ENCODE data around the gene SRPX. TPM values are rescaled to one million over a fixed set of nuclear protein-coding genes. Genes with fewer than 3 reads are reported as not detected.

Gene SRPX
- total RNA-seq, 2 experiments from 2014 or later, result not detected

DNA sequence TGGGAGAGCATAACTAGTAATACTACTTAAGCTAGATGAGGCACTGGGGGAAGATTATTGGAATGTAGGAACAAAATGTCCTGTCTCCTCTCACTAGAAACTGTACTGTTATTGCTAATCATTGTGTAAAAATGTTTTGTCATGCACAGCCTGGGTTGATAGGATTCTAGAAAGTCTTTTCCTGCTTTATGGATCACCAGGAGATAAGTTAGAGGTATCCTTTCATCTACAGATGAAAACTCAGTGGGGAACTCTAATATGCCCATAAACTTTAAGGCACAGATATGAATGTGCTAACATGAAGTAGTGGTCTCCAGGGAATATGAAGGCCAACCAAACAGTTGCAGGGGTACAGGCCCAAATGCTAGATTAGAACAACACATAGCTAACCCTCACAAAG lies 57.5 kb downstream of the SRPX start:
- Mint-ChIP-seq H3K4me1 (no peaks in the 10 kb centered on the region), H3K27ac (no peak overlapping the region), H3K9me3 (ENCODE audit: low read depth) (no peaks in the 10 kb centered on the region), H3K36me3 (ENCODE audit: low read depth) (no peaks in the 10 kb centered on the region), H3K4me3 (no peak overlapping the region), H3K27me3 (peaks cover 2% of the 10 kb centered on the region)
- ChIA-PET POLR2A (no interaction called here), CTCF (no interaction called here)
- DNase-seq (no peak), ATAC-seq (no peak)
- intact Hi-C loops (cut with DNase I, micrococcal nuclease), result no loop called here

DNA sequence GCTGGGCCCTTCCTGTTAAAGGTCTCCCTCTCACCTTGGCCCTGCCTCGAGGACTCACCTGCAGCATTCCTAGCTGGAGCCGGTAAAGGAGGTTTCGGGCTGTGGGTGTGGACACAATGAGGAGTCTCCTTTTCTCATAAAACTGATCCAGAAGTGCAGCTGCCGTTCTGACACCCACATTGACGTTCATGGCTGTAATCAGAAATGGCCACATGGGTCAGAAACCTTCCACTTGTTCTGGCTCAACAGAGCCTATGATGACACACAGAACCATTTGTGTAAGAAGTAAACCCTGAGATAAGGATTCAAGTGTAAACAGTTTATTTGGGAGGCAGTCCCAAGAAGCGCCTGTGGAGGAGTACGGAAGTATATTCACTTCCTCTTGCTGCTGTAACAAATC lies 63.8 kb downstream of the SRPX start:
- ATAC-seq, result no peak
- Mint-ChIP-seq H3K4me3 (no peak overlapping the region), H3K9me3 (ENCODE audit: low read depth) (no peaks in the 10 kb centered on the region), H3K4me1 (no peaks in the 10 kb centered on the region), H3K36me3 (ENCODE audit: low read depth) (no peaks in the 10 kb centered on the region), H3K27ac (no peak overlapping the region), H3K27me3 (peaks cover 2% of the 10 kb centered on the region)
- no peak for DNase-seq
- intact Hi-C loops (cut with DNase I, micrococcal nuclease), result no loop called here
- CTCF ChIA-PET, result no interaction called here
- POLR2A ChIA-PET, result no interaction called here

DNA sequence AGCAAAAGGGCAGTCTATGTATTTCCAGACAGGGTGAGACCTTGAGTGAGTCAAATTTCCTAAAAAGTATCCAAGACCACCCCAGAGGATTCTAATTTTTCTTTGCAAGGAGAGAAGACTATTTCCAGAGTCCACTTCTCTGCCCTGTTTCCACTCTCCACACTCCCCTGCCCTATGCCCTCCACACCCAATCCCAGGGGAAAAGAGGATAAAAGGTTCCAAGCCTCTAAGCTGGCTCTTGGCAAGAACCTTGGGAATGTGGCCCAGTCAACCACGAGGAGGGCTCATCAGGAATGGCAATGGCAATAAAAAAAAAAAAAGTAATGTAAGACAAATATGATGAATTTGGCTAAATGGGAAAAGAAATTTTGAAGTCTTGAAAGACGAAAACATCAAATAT lies 65.9 kb downstream of the SRPX start:
- Mint-ChIP-seq H3K9me3 (ENCODE audit: low read depth) (no peaks in the 10 kb centered on the region), H3K4me3 (no peak overlapping the region), H3K27me3 (peaks cover 4% of the 10 kb centered on the region), H3K36me3 (ENCODE audit: low read depth) (no peaks in the 10 kb centered on the region), H3K4me1 (no peaks in the 10 kb centered on the region), H3K27ac (no peak overlapping the region)
- ChIA-PET CTCF (no interaction called here), POLR2A (no interaction called here)
- no peak for ATAC-seq
- no peak for DNase-seq
- intact Hi-C loops (cut with DNase I, micrococcal nuclease), result no loop called here

DNA sequence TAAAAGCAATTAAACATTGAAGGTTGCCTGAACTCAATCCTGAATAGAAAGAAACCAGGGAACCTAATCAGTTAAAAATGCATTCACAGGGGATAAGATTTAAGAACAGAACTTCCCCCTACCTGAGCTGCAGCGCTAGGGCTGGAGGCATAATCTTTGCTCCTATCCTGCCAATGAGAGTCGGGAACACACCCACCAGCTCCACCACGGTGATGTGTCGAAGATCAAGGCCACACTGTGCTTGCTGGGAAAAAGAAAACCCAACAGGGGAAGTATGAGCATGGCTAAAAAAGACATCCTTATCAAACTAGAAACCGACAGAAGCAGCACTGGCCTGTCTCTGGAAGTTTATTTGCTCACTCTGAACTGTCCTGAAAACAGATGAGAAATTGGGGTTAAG lies 66.3 kb downstream of the SRPX start:
- no peaks in the 10 kb centered on the region for H3K9me3 Mint-ChIP-seq (ENCODE audit: low read depth)
- no peak overlapping the region for H3K27ac Mint-ChIP-seq
- no peaks in the 10 kb centered on the region for H3K4me1 Mint-ChIP-seq
- H3K27me3 Mint-ChIP-seq, result peaks cover 4% of the 10 kb centered on the region
- ChIA-PET CTCF (no interaction called here), POLR2A (no interaction called here)
- no peak overlapping the region for H3K4me3 Mint-ChIP-seq
- DNase-seq, result no peak
- intact Hi-C loops (cut with DNase I, micrococcal nuclease), result no loop called here
- no peak for ATAC-seq
- no peaks in the 10 kb centered on the region for H3K36me3 Mint-ChIP-seq (ENCODE audit: low read depth)

DNA sequence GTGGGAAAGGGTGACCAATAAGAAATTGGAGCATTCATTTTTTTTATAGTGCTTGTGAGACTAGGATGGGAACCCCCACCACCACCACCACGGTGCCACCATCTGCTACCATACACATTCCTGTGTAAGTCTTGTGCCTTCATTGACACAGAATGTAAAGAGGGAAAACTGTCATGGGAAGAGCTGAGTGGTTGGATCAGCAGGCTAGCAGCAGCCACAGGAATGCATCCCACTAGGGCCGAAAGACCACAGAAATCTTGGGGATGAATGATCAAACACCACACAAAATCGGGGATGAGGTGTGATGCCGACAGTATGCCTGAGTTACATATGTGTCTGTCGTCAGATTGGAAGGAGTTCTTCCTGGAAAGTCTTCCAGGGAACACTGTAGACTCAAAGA lies 69.2 kb downstream of the SRPX start:
- ATAC-seq (no peak), DNase-seq (no peak)
- no peaks in the 10 kb centered on the region for H3K9me3 Mint-ChIP-seq (ENCODE audit: low read depth)
- no peak overlapping the region for H3K4me3 Mint-ChIP-seq
- intact Hi-C loops (cut with DNase I, micrococcal nuclease), result no loop called here
- peaks cover 4% of the 10 kb centered on the region for H3K27me3 Mint-ChIP-seq
- ChIA-PET POLR2A (no interaction called here), CTCF (no interaction called here)
- H3K27ac Mint-ChIP-seq, result no peak overlapping the region
- no peaks in the 10 kb centered on the region for H3K4me1 Mint-ChIP-seq
- no peaks in the 10 kb centered on the region for H3K36me3 Mint-ChIP-seq (ENCODE audit: low read depth)

DNA sequence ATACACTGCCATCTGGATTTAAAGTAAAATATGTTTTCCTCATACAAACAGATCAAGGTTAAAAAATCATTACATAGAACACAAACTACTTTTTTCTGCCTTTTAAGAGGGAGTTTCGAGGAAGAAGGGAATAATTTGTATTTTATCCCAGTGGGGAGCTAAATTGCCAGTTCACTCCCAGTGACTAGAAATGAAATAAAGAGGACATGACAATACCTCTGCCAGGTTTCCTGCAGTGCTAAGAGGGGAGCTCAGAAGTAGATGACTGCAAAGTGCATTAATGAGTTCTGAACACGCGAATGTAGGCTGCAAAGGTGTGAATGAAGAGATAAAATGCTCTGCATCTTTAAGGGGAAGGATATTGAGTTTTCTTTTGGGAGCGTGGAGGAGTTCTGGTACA lies 69.7 kb downstream of the SRPX start:
- Mint-ChIP-seq H3K27ac (no peak overlapping the region), H3K4me1 (no peaks in the 10 kb centered on the region), H3K9me3 (ENCODE audit: low read depth) (no peaks in the 10 kb centered on the region), H3K36me3 (ENCODE audit: low read depth) (no peaks in the 10 kb centered on the region), H3K4me3 (no peak overlapping the region), H3K27me3 (peaks cover 4% of the 10 kb centered on the region)
- CTCF ChIA-PET, result interaction anchor here (1.5 kb wide), 1 partner anchor 16 kb away, joined by 4 read pairs; no protein-coding TSS in a partner anchor
- DNase-seq (no peak), ATAC-seq (no peak)
- intact Hi-C loops (cut with DNase I, micrococcal nuclease), result no loop called here
- POLR2A ChIA-PET, result no interaction called here

DNA sequence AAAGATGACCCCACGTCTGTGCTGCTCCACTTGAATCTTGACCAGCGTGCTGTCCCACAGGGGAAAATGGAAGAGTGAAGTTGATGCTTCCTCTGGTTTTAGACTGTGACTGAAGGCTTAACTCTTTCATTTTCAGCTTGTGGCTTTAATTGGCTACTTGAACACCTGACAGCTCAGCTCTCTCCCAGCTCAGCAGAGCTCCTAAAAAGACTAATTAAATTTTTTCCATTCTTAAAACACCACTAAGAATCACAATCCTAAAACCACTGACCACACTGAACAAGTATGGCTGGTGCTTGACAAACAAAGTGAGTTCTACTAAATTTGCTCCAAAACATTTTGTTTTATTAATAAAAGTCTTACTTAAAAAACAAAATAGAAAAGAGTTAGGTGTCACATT lies 71.7 kb downstream of the SRPX start:
- peaks cover 12% of the 10 kb centered on the region for H3K27me3 Mint-ChIP-seq
- ATAC-seq (no peak), DNase-seq (no peak)
- no peaks in the 10 kb centered on the region for H3K9me3 Mint-ChIP-seq (ENCODE audit: low read depth)
- H3K4me1 Mint-ChIP-seq, result no peaks in the 10 kb centered on the region
- intact Hi-C loops (cut with DNase I, micrococcal nuclease), result no loop called here
- H3K36me3 Mint-ChIP-seq (ENCODE audit: low read depth), result no peaks in the 10 kb centered on the region
- H3K27ac Mint-ChIP-seq, result no peak overlapping the region
- CTCF ChIA-PET, result no interaction called here
- POLR2A ChIA-PET, result no interaction called here
- H3K4me3 Mint-ChIP-seq, result no peak overlapping the region

DNA sequence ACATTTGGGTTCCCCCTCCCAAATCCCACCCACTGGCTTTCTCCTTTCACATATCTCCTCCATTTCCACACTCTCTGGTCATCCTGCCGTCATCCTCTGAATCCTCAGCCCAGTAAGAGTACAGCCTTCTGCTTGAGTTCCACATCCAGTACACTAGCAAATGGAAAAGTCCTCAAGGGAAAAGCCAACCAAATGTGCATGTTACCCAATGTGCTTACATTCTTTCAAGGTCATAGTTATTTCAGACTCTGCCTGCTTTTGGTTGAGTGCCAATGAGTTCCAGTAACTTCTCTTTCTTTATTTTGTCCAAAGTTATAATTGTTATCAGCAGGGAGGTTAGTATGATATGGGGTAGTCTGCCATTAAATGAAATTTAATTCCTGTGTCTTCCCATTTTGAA lies 78.1 kb downstream of the SRPX start:
- H3K27ac Mint-ChIP-seq, result no peak overlapping the region
- H3K36me3 Mint-ChIP-seq (ENCODE audit: low read depth), result no peaks in the 10 kb centered on the region
- DNase-seq, result no peak
- no peak for ATAC-seq
- no peak overlapping the region for H3K4me3 Mint-ChIP-seq
- peaks cover 11% of the 10 kb centered on the region for H3K27me3 Mint-ChIP-seq
- intact Hi-C loops (cut with DNase I, micrococcal nuclease), result no loop called here
- CTCF ChIA-PET, result no interaction called here
- POLR2A ChIA-PET, result no interaction called here
- H3K4me1 Mint-ChIP-seq, result no peaks in the 10 kb centered on the region
- no peaks in the 10 kb centered on the region for H3K9me3 Mint-ChIP-seq (ENCODE audit: low read depth)

DNA sequence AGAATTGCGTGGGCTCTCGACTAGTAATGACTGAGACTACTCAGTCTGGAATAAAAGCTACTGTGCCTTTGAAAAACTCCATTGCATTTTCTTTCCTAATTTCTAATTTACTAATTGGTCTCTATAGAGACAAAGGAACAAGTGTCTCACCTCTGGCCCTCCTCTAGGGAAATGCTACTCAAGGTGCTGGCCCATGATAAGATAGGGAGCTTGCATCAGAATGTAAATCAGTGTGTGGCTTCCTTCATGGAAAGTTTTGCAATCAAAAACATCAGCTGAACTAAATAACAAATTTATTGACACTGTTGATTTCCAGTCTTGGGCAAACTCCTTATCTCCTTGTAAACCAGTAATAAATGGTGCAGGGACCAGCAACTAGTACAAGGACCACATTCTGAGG lies 81.8 kb downstream of the SRPX start:
- H3K27ac Mint-ChIP-seq, result no peak overlapping the region
- CTCF ChIA-PET, result interaction anchor here (0.6 kb wide), 1 partner anchor 57 kb away, joined by 3 read pairs; no protein-coding TSS in a partner anchor
- DNase-seq (no peak), ATAC-seq (no peak)
- intact Hi-C loops (cut with DNase I, micrococcal nuclease), result no loop called here
- H3K4me1 Mint-ChIP-seq, result no peaks in the 10 kb centered on the region
- no peaks in the 10 kb centered on the region for H3K9me3 Mint-ChIP-seq (ENCODE audit: low read depth)
- no peaks in the 10 kb centered on the region for H3K36me3 Mint-ChIP-seq (ENCODE audit: low read depth)
- POLR2A ChIA-PET, result no interaction called here
- H3K27me3 Mint-ChIP-seq, result peaks cover 2% of the 10 kb centered on the region
- H3K4me3 Mint-ChIP-seq, result no peak overlapping the region

DNA sequence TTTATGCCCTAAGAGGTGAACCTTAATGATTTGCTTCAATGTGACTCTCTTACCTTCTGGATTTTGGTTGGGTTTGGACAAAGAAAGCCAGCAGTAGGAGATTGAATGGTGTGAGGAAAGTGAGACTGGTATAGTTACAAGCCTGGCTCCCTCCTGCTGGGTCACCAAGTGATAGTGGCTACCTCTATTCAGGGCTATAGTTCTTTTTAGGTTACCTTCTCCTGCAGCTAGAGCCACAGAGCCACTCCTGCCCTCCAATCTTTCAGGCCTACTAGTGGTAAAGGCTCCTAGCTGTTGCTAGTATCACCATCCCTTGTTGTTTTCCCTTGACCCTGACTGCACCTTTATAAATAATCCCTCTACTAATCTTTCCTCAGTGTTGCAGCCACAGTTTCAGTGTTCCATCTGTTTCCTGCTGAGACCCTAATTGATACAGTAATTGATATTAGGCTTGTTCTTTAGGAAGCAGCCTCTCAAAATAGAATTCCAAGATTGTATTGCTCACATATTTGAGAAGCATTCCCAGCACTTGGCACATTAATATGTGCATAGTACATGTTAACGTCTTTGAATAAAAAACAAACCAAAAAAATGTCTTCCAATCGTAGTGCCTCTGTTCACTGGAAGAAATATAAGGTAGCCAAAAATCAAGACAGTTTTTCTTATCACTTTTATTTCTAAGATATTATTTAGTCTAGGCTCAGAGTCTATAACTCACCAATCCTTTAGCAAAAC lies 82.3 kb downstream of the SRPX start:
- ATAC-seq (no peak), DNase-seq (no peak)
- intact Hi-C loops (cut with DNase I, micrococcal nuclease), result no loop called here
- no peak overlapping the region for H3K4me3 Mint-ChIP-seq
- H3K4me1 Mint-ChIP-seq, result no peaks in the 10 kb centered on the region
- H3K27ac Mint-ChIP-seq, result no peak overlapping the region
- peaks cover 2% of the 10 kb centered on the region for H3K27me3 Mint-ChIP-seq
- CTCF ChIA-PET, result interaction anchor here (0.6 kb wide), 1 partner anchor 58 kb away, joined by 3 read pairs; no protein-coding TSS in a partner anchor
- H3K36me3 Mint-ChIP-seq (ENCODE audit: low read depth), result no peaks in the 10 kb centered on the region
- no peaks in the 10 kb centered on the region for H3K9me3 Mint-ChIP-seq (ENCODE audit: low read depth)
- POLR2A ChIA-PET, result no interaction called here

DNA sequence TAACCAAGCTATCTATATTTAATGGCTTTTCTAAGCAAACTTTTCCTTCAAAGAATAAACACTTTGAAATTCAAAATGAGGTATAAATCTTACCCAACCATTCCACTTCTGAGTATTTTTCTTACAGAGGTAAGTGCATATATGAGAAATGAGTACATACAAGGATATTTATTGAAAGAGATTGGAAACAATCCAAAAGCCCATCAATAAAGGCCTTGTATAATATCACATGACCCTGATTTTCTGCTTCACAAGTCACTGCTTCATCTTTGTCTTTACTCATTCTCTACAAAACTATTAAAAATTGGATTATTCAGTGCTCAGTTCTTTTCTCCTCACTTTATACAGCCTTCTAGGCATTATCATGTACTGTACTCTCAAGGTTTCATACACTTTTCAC lies 91.3 kb downstream of the SRPX start:
- Mint-ChIP-seq H3K4me3 (no peak overlapping the region), H3K36me3 (ENCODE audit: low read depth) (no peaks in the 10 kb centered on the region), H3K27me3 (no peaks in the 10 kb centered on the region), H3K4me1 (no peaks in the 10 kb centered on the region), H3K9me3 (ENCODE audit: low read depth) (no peaks in the 10 kb centered on the region), H3K27ac (no peak overlapping the region)
- ATAC-seq (no peak), DNase-seq (no peak)
- CTCF ChIA-PET, result no interaction called here
- intact Hi-C loops (cut with DNase I, micrococcal nuclease), result no loop called here
- POLR2A ChIA-PET, result no interaction called here

DNA sequence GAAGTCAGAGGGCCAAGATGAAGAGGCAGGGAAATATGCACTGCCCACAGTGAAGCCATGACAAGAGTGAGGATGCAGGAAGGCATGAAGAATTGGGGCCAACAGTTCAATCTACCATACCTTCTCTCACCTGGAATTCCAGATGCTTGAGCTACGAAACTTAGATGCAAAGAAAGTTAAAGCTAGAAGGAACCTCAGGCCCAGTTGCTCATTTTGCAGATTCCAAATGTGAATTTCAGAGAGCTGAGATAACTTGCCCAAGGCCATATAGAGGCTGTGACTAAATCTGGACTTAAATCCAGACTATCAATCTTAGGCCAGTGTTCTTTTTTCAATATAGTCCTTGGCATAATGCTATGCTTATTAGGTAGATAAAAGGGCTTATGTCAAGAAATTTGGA lies 92.7 kb downstream of the SRPX start:
- H3K4me1 Mint-ChIP-seq, result no peaks in the 10 kb centered on the region
- H3K27ac Mint-ChIP-seq, result no peak overlapping the region
- ATAC-seq, result no peak
- intact Hi-C loops (cut with DNase I, micrococcal nuclease), result no loop called here
- no peak for DNase-seq
- no peak overlapping the region for H3K4me3 Mint-ChIP-seq
- no peaks in the 10 kb centered on the region for H3K36me3 Mint-ChIP-seq (ENCODE audit: low read depth)
- H3K9me3 Mint-ChIP-seq (ENCODE audit: low read depth), result no peaks in the 10 kb centered on the region
- ChIA-PET POLR2A (no interaction called here), CTCF (no interaction called here)
- no peaks in the 10 kb centered on the region for H3K27me3 Mint-ChIP-seq

DNA sequence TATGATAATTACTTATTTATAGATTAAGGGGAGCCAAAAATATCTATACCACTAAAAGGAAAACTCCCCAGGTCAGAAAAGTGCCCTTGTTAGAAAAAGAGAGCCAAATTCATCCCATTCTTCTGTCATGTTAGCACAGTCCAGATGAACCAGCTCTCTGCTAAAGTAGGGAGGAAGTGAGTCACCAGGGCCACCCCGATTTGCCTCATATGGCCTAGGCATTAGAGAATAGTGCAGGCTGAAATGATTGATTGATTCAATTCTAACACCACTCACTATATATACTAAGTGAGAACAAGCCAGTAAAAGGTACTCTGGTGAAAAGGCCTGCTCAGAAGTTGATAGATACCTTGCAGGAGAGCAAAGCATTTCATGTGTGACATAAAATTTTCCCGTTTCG lies 94.5 kb downstream of the SRPX start:
- Mint-ChIP-seq H3K27ac (no peak overlapping the region), H3K9me3 (ENCODE audit: low read depth) (no peaks in the 10 kb centered on the region), H3K36me3 (ENCODE audit: low read depth) (no peaks in the 10 kb centered on the region), H3K4me3 (no peak overlapping the region), H3K27me3 (no peaks in the 10 kb centered on the region), H3K4me1 (no peaks in the 10 kb centered on the region)
- ChIA-PET POLR2A (no interaction called here), CTCF (no interaction called here)
- intact Hi-C loops (cut with DNase I, micrococcal nuclease), result no loop called here
- DNase-seq (no peak), ATAC-seq (no peak)
